ENCODE measurements around the gene XPC. TPM values are rescaled to one million over a fixed set of nuclear protein-coding genes. Genes with fewer than 3 reads are reported as not detected.

Gene XPC
- polyA plus RNA-seq, 1 of the 3 experiments (the other 2 are of a cell fraction), result 50.0 TPM

GRCh38 chr3:14133876-14134275 lies 44.5 kb downstream of the XPC start:
- WGBS (ENCODE audit: low lambda C conversion rate), result 100% methylated on average over 1 of the region's 5 CpGs
- H3K36me3 ChIP-seq (replicated peaks in 1 of 2; ENCODE audit: control insufficient read depth in 1 of 2, insufficient read depth in 2 of 2, low read length in 1 of 2), result peaks cover 35 to 92% of the 10 kb centered on the region in 2 experiments
- DNase-seq, result no peak

DNA sequence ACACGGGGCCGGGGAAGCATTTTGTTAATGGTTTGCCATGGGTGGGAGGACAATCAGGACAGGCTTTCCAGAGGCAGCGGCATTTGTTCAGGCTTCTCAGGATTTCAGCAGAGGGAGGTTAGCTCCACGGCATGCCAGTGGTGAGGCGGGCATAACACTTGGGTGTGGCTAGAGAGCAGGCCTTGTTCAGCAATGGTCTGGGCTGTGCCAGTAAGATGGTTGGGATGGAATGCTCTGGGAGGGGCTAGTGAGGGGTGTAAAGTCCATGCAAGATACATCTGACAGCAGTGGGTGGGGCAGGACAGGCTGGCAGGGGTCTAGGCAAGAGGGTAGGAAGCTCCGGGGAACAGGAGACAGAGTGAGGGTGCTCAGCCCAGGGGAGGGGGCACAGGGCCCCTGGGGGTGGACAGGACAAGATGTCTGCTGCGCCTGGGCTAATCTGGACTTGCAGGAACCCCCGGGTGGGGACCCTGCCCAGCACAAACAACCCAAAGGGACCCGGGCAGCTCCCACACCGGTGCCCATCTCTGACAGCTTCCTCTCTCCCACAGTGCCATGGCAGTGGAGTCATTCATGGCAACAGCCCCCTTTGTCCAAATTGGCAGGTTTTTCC lies 45.1 kb downstream of the XPC start:
- POLR2A ChIA-PET, result interaction anchor here (0.8 kb wide), 1 partner anchor 8 kb away, joined by 4 read pairs; the partner anchor contains the start of genes CHCHD4 and TMEM43
- Histone ChIP-seq H3K9me2 (no peaks in the 10 kb centered on the region), H3K4me1 (ENCODE audit: control insufficient read depth in 1 of 2, insufficient read depth in 2 of 2, low read depth in 1 of 2, low read length in 1 of 2) (no peaks in the 10 kb centered on the region; a peak in 1 of 4 replicates), H3K27me3 (ENCODE audit: insufficient read depth) (no peaks in the 10 kb centered on the region), H3K9me3 (no peaks in the 10 kb centered on the region), H3F3A (replicated peaks; ENCODE audit: insufficient read depth) (peaks cover 5% of the 10 kb centered on the region), H3K36me3 (replicated peaks in 1 of 2; ENCODE audit: control insufficient read depth in 1 of 2, insufficient read depth in 2 of 2, low read length in 1 of 2) (peaks cover 40 to 92% of the 10 kb centered on the region in 2 experiments), H3K4me3 (ENCODE audit: low read depth in 2 of 2, low read length in 1 of 2) (no peak overlapping the region), H2AFZ (ENCODE audit: low read depth) (no peak overlapping the region), H3K9ac (no peak overlapping the region), H4K20me1 (ENCODE audit: insufficient read depth) (peaks cover 11% of the 10 kb centered on the region), H3K4me2 (no peak overlapping the region), H3K27ac (ENCODE audit: low read depth in 2 of 2, low read length in 1 of 2) (no peak overlapping the region), H3K79me2 (ENCODE audit: insufficient read depth) (peaks cover 25% of the 10 kb centered on the region)
- CTCF ChIA-PET, result interaction anchor here (0.7 kb wide), 1 partner anchor 19 kb away, joined by 3 read pairs; no protein-coding TSS in a partner anchor
- WGBS (ENCODE audit: low lambda C conversion rate), result 92% methylated on average over 7 of the region's 10 CpGs
- no peak for DNase-seq
- TF ChIP-seq MAX (IDR thresholded peaks at IDR 0.05; ENCODE audit: low read depth) (no peak), ZBTB33 (IDR thresholded peaks at IDR 0.05; ENCODE audit: borderline replicate concordance, low read depth) (no peak), JUND (IDR thresholded peaks at IDR 0.05) (no peak), REST (IDR thresholded peaks at IDR 0.05; ENCODE audit: low read depth, low read length) (no peak), EZH2phosphoT487 (IDR thresholded peaks at IDR 0.05; ENCODE audit: borderline replicate concordance, low read depth) (no peak), NRF1 (IDR thresholded peaks at IDR 0.05; ENCODE audit: low read depth, low read length) (no peak), CTCF (IDR thresholded peaks at IDR 0.05) (no peak), SMC3 (IDR thresholded peaks at IDR 0.05; ENCODE audit: low read depth, low read length) (no peak), NFIC (IDR thresholded peaks at IDR 0.05; ENCODE audit: borderline replicate concordance) (no peak)

More at GRCh38 chr3:14133876-14134275, 44.5 kb downstream of the XPC start:
- H3K9me2 ChIP-seq, result no peaks in the 10 kb centered on the region
- H3K4me1 ChIP-seq (ENCODE audit: control insufficient read depth in 1 of 2, insufficient read depth in 2 of 2, low read depth in 1 of 2, low read length in 1 of 2), result no peaks in the 10 kb centered on the region; a peak in 1 of 4 replicates
- no peaks in the 10 kb centered on the region for H3K27me3 ChIP-seq (ENCODE audit: insufficient read depth)
- no peaks in the 10 kb centered on the region for H3K9me3 ChIP-seq
- CTCF ChIA-PET, result interaction anchor here (1.5 kb wide), 1 partner anchor 238 kb away, joined by 6 read pairs; no protein-coding TSS in a partner anchor
- peaks cover 5% of the 10 kb centered on the region for H3F3A ChIP-seq (replicated peaks; ENCODE audit: insufficient read depth)
- POLR2A ChIA-PET, result interaction anchor here (0.8 kb wide), 1 partner anchor 9 kb away, joined by 4 read pairs; the partner anchor contains the start of genes CHCHD4 and TMEM43
- H3K4me2 ChIP-seq, result no peak overlapping the region
- no peak overlapping the region for H3K4me3 ChIP-seq (ENCODE audit: low read depth in 2 of 2, low read length in 1 of 2)
- no peak overlapping the region for H3K27ac ChIP-seq (ENCODE audit: low read depth in 2 of 2, low read length in 1 of 2)
- no peak for TF ChIP-seq MAX (IDR thresholded peaks at IDR 0.05; ENCODE audit: low read depth)
- TF ChIP-seq GABPA (IDR thresholded peaks at IDR 0.05; ENCODE audit: low read depth), result no peak
- no peak for TF ChIP-seq RFX5 (IDR thresholded peaks at IDR 0.05; ENCODE audit: low read length)
- no peak for TF ChIP-seq IRF3 (IDR thresholded peaks at IDR 0.05; ENCODE audit: low read depth, low read length)
- no peak for TF ChIP-seq TEAD4 (IDR thresholded peaks at IDR 0.05; ENCODE audit: borderline replicate concordance, insufficient read depth)
- TF ChIP-seq RXRA (IDR thresholded peaks at IDR 0.05; ENCODE audit: borderline replicate concordance, low read depth), result no peak
- TF ChIP-seq FOXM1 (IDR thresholded peaks at IDR 0.05; ENCODE audit: low read depth), result no peak
- TF ChIP-seq NRF1 (IDR thresholded peaks at IDR 0.05; ENCODE audit: low read depth, low read length), result no peak
- no peak for TF ChIP-seq CHD2 (IDR thresholded peaks at IDR 0.05; ENCODE audit: low read length, partially characterized antibody)
- TF ChIP-seq SIN3A (IDR thresholded peaks at IDR 0.05; ENCODE audit: borderline replicate concordance, low read depth, low read length), result no peak
- no peak for TF ChIP-seq SMC3 (IDR thresholded peaks at IDR 0.05; ENCODE audit: low read depth, low read length)
- no peak for TF ChIP-seq JUND (IDR thresholded peaks at IDR 0.05)
- peaks cover 19% of the 10 kb centered on the region for H3K79me2 ChIP-seq (ENCODE audit: insufficient read depth)
- no peak overlapping the region for H3K9ac ChIP-seq
- H4K20me1 ChIP-seq (ENCODE audit: insufficient read depth), result peaks cover 6% of the 10 kb centered on the region
- no peak overlapping the region for H2AFZ ChIP-seq (ENCODE audit: low read depth)

All from SK-N-SH (cell line).